Prostate gland (tissue), 2 donors: Measurements from ENCODE around the gene ZC2HC1B.
"Not testable (repeated sequence)": the region's sequence is repeated elsewhere in the genome, so short reads cannot be mapped to it uniquely, and the experiment has no call there.

ENCODE experiments used
- POLR2A ChIP-seq: fragments of 450-650 bp; IDR thresholded peaks from one replicate; pipeline ENCODE4 v1.6.1; 2016; ENCODE audit warnings: antibody characterized with exemption, mild to moderate bottlenecking
- TF ChIP-seq, protein P1 (sequence below), 4 experiments: fragments of 200-600 bp in 2 of 4; fragments of 450-650 bp in 2 of 4; sonication (generic) in 2 of 4; IDR thresholded peaks; 1 replicate in 3 of 4; 2 replicates in 1 of 4; pipeline ENCODE4 v1.5.1; 2016 to 2019; ENCODE audit warnings: antibody characterized with exemption in 4 of 4, mild to moderate bottlenecking in 2 of 4, moderate library complexity in 2 of 4

DNA sequence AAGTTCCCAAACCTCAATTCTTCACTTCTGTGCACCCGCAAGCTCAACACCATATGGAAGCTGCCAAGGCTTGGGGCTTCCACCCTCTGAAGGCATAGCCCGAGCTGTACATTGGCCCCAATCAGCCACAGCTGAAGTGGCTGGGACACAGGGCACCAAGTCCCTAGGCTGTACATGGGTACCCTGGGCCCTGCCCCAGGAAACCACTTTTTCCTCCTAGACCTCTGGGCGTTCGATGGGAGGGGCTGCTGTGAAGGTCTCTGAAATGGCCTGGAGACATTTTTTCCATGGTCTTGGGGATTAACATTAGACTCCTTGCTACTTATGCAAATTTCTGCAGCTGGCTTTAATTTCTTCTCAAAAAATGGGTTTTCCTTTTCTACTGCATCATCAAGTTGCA is 9.3 kb downstream of the ZC2HC1B start:
- not testable (repeated sequence) for TF ChIP-seq POLR2A
- TF ChIP-seq, protein P1, sequence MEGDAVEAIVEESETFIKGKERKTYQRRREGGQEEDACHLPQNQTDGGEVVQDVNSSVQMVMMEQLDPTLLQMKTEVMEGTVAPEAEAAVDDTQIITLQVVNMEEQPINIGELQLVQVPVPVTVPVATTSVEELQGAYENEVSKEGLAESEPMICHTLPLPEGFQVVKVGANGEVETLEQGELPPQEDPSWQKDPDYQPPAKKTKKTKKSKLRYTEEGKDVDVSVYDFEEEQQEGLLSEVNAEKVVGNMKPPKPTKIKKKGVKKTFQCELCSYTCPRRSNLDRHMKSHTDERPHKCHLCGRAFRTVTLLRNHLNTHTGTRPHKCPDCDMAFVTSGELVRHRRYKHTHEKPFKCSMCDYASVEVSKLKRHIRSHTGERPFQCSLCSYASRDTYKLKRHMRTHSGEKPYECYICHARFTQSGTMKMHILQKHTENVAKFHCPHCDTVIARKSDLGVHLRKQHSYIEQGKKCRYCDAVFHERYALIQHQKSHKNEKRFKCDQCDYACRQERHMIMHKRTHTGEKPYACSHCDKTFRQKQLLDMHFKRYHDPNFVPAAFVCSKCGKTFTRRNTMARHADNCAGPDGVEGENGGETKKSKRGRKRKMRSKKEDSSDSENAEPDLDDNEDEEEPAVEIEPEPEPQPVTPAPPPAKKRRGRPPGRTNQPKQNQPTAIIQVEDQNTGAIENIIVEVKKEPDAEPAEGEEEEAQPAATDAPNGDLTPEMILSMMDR (IDR thresholded peaks at IDR 0.05), result not testable (repeated sequence)
